Measurements from ENCODE around the gene PRKACG. TPM values are rescaled to one million over a fixed set of nuclear protein-coding genes. Genes with fewer than 3 reads are reported as not detected.

Gene PRKACG
- total and polyA plus RNA-seq, 2 experiments from 2014 or later = not detected

GRCh38 chr9:69034071-69034470 is 20.2 kb upstream of the PRKACG start (continued):
- TF ChIP-seq, protein P1, sequence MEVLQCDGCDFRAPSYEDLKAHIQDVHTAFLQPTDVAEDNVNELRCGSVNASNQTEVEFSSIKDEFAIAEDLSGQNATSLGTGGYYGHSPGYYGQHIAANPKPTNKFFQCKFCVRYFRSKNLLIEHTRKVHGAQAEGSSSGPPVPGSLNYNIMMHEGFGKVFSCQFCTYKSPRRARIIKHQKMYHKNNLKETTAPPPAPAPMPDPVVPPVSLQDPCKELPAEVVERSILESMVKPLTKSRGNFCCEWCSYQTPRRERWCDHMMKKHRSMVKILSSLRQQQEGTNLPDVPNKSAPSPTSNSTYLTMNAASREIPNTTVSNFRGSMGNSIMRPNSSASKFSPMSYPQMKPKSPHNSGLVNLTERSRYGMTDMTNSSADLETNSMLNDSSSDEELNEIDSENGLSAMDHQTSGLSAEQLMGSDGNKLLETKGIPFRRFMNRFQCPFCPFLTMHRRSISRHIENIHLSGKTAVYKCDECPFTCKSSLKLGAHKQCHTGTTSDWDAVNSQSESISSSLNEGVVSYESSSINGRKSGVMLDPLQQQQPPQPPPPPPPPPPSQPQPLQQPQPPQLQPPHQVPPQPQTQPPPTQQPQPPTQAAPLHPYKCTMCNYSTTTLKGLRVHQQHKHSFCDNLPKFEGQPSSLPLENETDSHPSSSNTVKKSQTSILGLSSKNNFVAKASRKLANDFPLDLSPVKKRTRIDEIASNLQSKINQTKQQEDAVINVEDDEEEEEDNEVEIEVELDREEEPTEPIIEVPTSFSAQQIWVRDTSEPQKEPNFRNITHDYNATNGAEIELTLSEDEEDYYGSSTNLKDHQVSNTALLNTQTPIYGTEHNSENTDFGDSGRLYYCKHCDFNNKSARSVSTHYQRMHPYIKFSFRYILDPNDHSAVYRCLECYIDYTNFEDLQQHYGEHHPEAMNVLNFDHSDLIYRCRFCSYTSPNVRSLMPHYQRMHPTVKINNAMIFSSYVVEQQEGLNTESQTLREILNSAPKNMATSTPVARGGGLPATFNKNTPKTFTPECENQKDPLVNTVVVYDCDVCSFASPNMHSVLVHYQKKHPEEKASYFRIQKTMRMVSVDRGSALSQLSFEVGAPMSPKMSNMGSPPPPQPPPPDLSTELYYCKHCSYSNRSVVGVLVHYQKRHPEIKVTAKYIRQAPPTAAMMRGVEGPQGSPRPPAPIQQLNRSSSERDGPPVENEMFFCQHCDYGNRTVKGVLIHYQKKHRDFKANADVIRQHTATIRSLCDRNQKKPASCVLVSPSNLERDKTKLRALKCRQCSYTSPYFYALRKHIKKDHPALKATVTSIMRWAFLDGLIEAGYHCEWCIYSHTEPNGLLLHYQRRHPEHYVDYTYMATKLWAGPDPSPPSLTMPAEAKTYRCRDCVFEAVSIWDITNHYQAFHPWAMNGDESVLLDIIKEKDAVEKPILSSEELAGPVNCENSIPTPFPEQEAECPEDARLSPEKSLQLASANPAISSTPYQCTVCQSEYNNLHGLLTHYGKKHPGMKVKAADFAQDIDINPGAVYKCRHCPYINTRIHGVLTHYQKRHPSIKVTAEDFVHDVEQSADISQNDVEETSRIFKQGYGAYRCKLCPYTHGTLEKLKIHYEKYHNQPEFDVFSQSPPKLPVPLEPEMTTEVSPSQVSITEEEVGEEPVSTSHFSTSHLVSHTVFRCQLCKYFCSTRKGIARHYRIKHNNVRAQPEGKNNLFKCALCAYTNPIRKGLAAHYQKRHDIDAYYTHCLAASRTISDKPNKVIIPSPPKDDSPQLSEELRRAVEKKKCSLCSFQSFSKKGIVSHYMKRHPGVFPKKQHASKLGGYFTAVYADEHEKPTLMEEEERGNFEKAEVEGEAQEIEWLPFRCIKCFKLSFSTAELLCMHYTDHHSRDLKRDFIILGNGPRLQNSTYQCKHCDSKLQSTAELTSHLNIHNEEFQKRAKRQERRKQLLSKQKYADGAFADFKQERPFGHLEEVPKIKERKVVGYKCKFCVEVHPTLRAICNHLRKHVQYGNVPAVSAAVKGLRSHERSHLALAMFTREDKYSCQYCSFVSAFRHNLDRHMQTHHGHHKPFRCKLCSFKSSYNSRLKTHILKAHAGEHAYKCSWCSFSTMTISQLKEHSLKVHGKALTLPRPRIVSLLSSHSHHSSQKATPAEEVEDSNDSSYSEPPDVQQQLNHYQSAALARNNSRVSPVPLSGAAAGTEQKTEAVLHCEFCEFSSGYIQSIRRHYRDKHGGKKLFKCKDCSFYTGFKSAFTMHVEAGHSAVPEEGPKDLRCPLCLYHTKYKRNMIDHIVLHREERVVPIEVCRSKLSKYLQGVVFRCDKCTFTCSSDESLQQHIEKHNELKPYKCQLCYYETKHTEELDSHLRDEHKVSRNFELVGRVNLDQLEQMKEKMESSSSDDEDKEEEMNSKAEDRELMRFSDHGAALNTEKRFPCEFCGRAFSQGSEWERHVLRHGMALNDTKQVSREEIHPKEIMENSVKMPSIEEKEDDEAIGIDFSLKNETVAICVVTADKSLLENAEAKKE (CRISPR knock-in tag; IDR thresholded peaks at IDR 0.05) = no peak
- TF ChIP-seq, protein P2, sequence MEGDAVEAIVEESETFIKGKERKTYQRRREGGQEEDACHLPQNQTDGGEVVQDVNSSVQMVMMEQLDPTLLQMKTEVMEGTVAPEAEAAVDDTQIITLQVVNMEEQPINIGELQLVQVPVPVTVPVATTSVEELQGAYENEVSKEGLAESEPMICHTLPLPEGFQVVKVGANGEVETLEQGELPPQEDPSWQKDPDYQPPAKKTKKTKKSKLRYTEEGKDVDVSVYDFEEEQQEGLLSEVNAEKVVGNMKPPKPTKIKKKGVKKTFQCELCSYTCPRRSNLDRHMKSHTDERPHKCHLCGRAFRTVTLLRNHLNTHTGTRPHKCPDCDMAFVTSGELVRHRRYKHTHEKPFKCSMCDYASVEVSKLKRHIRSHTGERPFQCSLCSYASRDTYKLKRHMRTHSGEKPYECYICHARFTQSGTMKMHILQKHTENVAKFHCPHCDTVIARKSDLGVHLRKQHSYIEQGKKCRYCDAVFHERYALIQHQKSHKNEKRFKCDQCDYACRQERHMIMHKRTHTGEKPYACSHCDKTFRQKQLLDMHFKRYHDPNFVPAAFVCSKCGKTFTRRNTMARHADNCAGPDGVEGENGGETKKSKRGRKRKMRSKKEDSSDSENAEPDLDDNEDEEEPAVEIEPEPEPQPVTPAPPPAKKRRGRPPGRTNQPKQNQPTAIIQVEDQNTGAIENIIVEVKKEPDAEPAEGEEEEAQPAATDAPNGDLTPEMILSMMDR (conservative IDR thresholded peaks at IDR 0.05; ENCODE audit: low read depth in 2 of 2) = no peak
- TF ChIP-seq REST (IDR thresholded peaks at IDR 0.05; ENCODE audit: unreplicated experiment) (no peak), ZNF114 (CRISPR knock-in tag; IDR thresholded peaks at IDR 0.05) (no peak), JUNB (IDR thresholded peaks at IDR 0.05; ENCODE audit: unreplicated experiment) (no peak)
